H1 (cell line): ENCODE measurements around the gene IGSF9B. TPM values are rescaled to one million over a fixed set of nuclear protein-coding genes. Genes with fewer than 3 reads are reported as not detected.

Experiments used
- CTCF ChIA-PET: fragments of 300-600 bp; sonication (Branson Sonifier 250); formaldehyde crosslinking; loops from one replicate; lab custom pipeline; 2021; ENCODE audit not compliant: partially characterized antibody; lab: Charles Lee
- POLR2A ChIA-PET: fragments of 300-600 bp; sonication (Branson Sonifier 250); formaldehyde crosslinking; loops from one replicate; lab custom pipeline; 2021; ENCODE audit warnings: inconsistent platforms; ENCODE audit not compliant: partially characterized antibody; lab: Charles Lee
- DNase-seq, 2 experiments: peaks; one replicate each; pipeline versions ENCODE4 v3.0.0 to v3.0.0-alpha.2; 2010 to 2022; ENCODE audit warnings: low spot score in 2 of 2, low read depth in 1 of 2, mixed read lengths in 1 of 2
- FAIRE-seq: peaks from 2 replicates; lab custom pipeline; 2011; peaks lifted over from hg19 to GRCh38; lab: Jason Lieb, UNC
- H2AFZ ChIP-seq: 2 replicates; pipeline ENCODE4 v1.8.1; 2012; ENCODE audit warnings: low read length, inconsistent platforms
- H2AK5ac ChIP-seq: 2 replicates; pipeline ENCODE4 v1.6.1; 2013; ENCODE audit warnings: low read depth, low read length
- H2BK120ac ChIP-seq: replicated peaks from 2 replicates; pipeline ENCODE3; 2013; ENCODE audit warnings: low read depth, low read length, inconsistent platforms
- H2BK12ac ChIP-seq: 2 replicates; pipeline ENCODE4 v1.6.1; 2013; ENCODE audit warnings: low read depth, low read length
- H2BK15ac ChIP-seq: 2 replicates; pipeline ENCODE4 v1.6.1; 2013; ENCODE audit warnings: low read length
- H2BK20ac ChIP-seq: 2 replicates; pipeline ENCODE4 v1.6.1; 2013; ENCODE audit warnings: low read length
- H2BK5ac ChIP-seq: 2 replicates; pipeline ENCODE4 v1.6.1; 2013; ENCODE audit warnings: low read depth, low read length
- H3K14ac ChIP-seq: 2 replicates; pipeline ENCODE4 v1.6.1; 2013; ENCODE audit warnings: inconsistent platforms; ENCODE audit not compliant: insufficient read length
- H3K18ac ChIP-seq: 2 replicates; pipeline ENCODE4 v1.6.1; 2013; ENCODE audit warnings: low read length; ENCODE audit errors: extremely low read depth
- H3K23ac ChIP-seq: 2 replicates; pipeline ENCODE4 v1.6.1; 2013; ENCODE audit warnings: inconsistent platforms; ENCODE audit not compliant: insufficient read length
- H3K23me2 ChIP-seq: 2 replicates; pipeline ENCODE4 v1.6.1; 2013; ENCODE audit warnings: low read depth, low read length
- H3K27ac ChIP-seq: 2 replicates; pipeline ENCODE4 v1.6.1; 2011; ENCODE audit warnings: low read depth, low read length, inconsistent platforms
- H3K27me3 ChIP-seq, 4 experiments: replicated peaks in 1 of 4; 1 replicate in 1 of 4; 2 replicates in 3 of 4; pipeline versions ENCODE4 v1.6.1 to v1.8.1; 2011 to 2013; ENCODE audit warnings: low read length in 3 of 4, mild to moderate bottlenecking in 3 of 4, inconsistent platforms in 2 of 4, mixed read lengths in 2 of 4, moderate library complexity in 1 of 4; ENCODE audit not compliant: control insufficient read depth in 3 of 4, insufficient read depth in 3 of 4; ENCODE audit errors: extremely low read depth in 1 of 4
- H3K36me3 ChIP-seq, 4 experiments: 2 replicates each; pipeline versions ENCODE4 v1.6.1 to v1.8.1; 2011 to 2013; ENCODE audit warnings: mild to moderate bottlenecking in 4 of 4, low read length in 3 of 4, moderate library complexity in 2 of 4, control low read depth in 1 of 4, inconsistent platforms in 1 of 4; ENCODE audit not compliant: insufficient read depth in 4 of 4, control insufficient read depth in 2 of 4
- H3K4ac ChIP-seq: replicated peaks from 2 replicates; pipeline ENCODE3; 2013; ENCODE audit warnings: low read length, low read depth, mixed read lengths, inconsistent platforms; ENCODE audit not compliant: insufficient read length
- H3K4me1 ChIP-seq, 4 experiments: replicated peaks in 1 of 4; 1 replicate in 1 of 4; 2 replicates in 3 of 4; pipeline versions ENCODE4 v1.6.1 to v1.8.1; 2011 to 2013; ENCODE audit warnings: low read length in 3 of 4, inconsistent platforms in 2 of 4, mixed read lengths in 1 of 4; ENCODE audit not compliant: insufficient read depth in 4 of 4, control insufficient read depth in 3 of 4
- H3K4me2 ChIP-seq, 2 experiments: 2 replicates each; pipeline versions ENCODE4 v1.6.1 to v1.8.1; 2011 to 2013; ENCODE audit warnings: low read depth in 2 of 2, low read length in 2 of 2, control low read depth in 1 of 2, inconsistent platforms in 1 of 2, mild to moderate bottlenecking in 1 of 2; ENCODE audit not compliant: insufficient read depth in 1 of 2
- H3K4me3 ChIP-seq, 4 experiments: fragments of 200-600, 300-600 bp in 1 of 4; sonication (generic), shearing (Covaris generic), sonication (Bioruptor Twin) in 1 of 4; 2 replicates each; pipeline versions ENCODE4 v1.5.1 to v1.8.1; 2011 to 2016; ENCODE audit warnings: low read length in 4 of 4, low read depth in 3 of 4, control low read depth in 2 of 4, inconsistent platforms in 2 of 4, mild to moderate bottlenecking in 2 of 4, mixed read lengths in 1 of 4, moderate library complexity in 1 of 4; ENCODE audit not compliant: insufficient read depth in 2 of 4; ENCODE audit errors: extremely low read depth in 1 of 4
- H3K56ac ChIP-seq: replicated peaks from 2 replicates; pipeline ENCODE3; 2013; ENCODE audit warnings: low read depth, mild to moderate bottlenecking, mixed read lengths, low read length, inconsistent platforms; ENCODE audit not compliant: insufficient read length
- H3K79me1 ChIP-seq: 2 replicates; pipeline ENCODE4 v1.6.1; 2013; ENCODE audit warnings: low read depth, low read length, control low read depth
- H3K79me2 ChIP-seq, 2 experiments: 2 replicates each; pipeline versions ENCODE4 v1.6.1 to v1.8.1; 2012 to 2013; ENCODE audit warnings: low read length in 2 of 2, mild to moderate bottlenecking in 2 of 2, inconsistent platforms in 1 of 2; ENCODE audit not compliant: insufficient read depth in 2 of 2, control insufficient read depth in 1 of 2
- H3K9ac ChIP-seq, 4 experiments: replicated peaks in 1 of 4; 1 replicate in 1 of 4; 2 replicates in 3 of 4; pipeline versions ENCODE4 v1.6.1 to v1.8.1; 2011 to 2013; ENCODE audit warnings: low read depth in 3 of 4, low read length in 3 of 4, control low read depth in 2 of 4, mild to moderate bottlenecking in 2 of 4, moderate library complexity in 2 of 4, inconsistent platforms in 1 of 4; ENCODE audit errors: extremely low read depth in 1 of 4
- H3K9me3 ChIP-seq, 2 experiments: 2 replicates each; pipeline versions ENCODE4 v1.6.1 to v1.8.1; 2012 to 2013; ENCODE audit warnings: mild to moderate bottlenecking in 2 of 2, moderate library complexity in 2 of 2, control low read depth in 1 of 2, inconsistent platforms in 1 of 2, low read depth in 1 of 2, low read length in 1 of 2, mixed read lengths in 1 of 2; ENCODE audit not compliant: insufficient read depth in 2 of 2
- H4K20me1 ChIP-seq, 2 experiments: replicated peaks in 1 of 2; 2 replicates each; pipeline versions ENCODE3 to v1.8.1; 2011 to 2013; ENCODE audit warnings: inconsistent platforms in 2 of 2, low read length in 2 of 2, mild to moderate bottlenecking in 1 of 2; ENCODE audit not compliant: insufficient read depth in 2 of 2, control insufficient read depth in 1 of 2
- H4K5ac ChIP-seq: 2 replicates; pipeline ENCODE4 v1.6.1; 2013; ENCODE audit warnings: low read length, low read depth, mixed read lengths, inconsistent platforms; ENCODE audit not compliant: insufficient read length
- H4K8ac ChIP-seq: 2 replicates; pipeline ENCODE4 v1.8.0; 2013; ENCODE audit warnings: mild to moderate bottlenecking, moderate library complexity, low read length, inconsistent platforms; ENCODE audit not compliant: insufficient read depth; ENCODE audit errors: extremely low read depth
- H4K91ac ChIP-seq: replicated peaks from 2 replicates; pipeline ENCODE3; 2013; ENCODE audit warnings: low read length, mixed read lengths, inconsistent platforms; ENCODE audit not compliant: insufficient read length
- CTBP2 ChIP-seq: IDR thresholded peaks from 2 replicates; pipeline ENCODE4 v1.7.0; 2011; ENCODE audit warnings: borderline replicate concordance, mild to moderate bottlenecking, moderate library complexity, mixed read lengths, low read length; ENCODE audit not compliant: insufficient read depth, insufficient read length
- EZH2 ChIP-seq: fragments of 200-600 bp; sonication (generic); IDR thresholded peaks from 2 replicates; pipeline ENCODE4 v1.7.1; 2012; ENCODE audit warnings: low read depth, mild to moderate bottlenecking, moderate library complexity, low read length, inconsistent platforms; ENCODE audit not compliant: severe bottlenecking
- HDAC2 ChIP-seq, 2 experiments: fragments of 300-600 bp in 1 of 2; sonication (generic) in 1 of 2; IDR thresholded peaks; 2 replicates each; pipeline ENCODE4 v1.6.1; 2011 to 2012; ENCODE audit warnings: low read depth in 2 of 2, low read length in 2 of 2, mild to moderate bottlenecking in 2 of 2, moderate library complexity in 2 of 2, borderline replicate concordance in 1 of 2, inconsistent platforms in 1 of 2
- MAFK ChIP-seq: IDR thresholded peaks from 2 replicates; pipeline ENCODE4 v1.6.1; 2012; ENCODE audit warnings: low read depth, mild to moderate bottlenecking, improper control_type of control experiment, low read length
- MAX ChIP-seq: IDR thresholded peaks from 2 replicates; pipeline ENCODE4 v1.6.1; 2012; ENCODE audit warnings: inconsistent platforms
- NRF1 ChIP-seq: IDR thresholded peaks from 2 replicates; pipeline ENCODE4 v1.6.1; 2011; ENCODE audit warnings: mild to moderate bottlenecking, low read depth, low read length, improper control_type of control experiment
- POLR2AphosphoS5 ChIP-seq: IDR thresholded peaks from 2 replicates; pipeline ENCODE4 v1.6.1; 2011; ENCODE audit warnings: low read depth, low read length
- RNF2 ChIP-seq: fragments of 200-900, 300-1000 bp; sonication (generic); IDR thresholded peaks from 2 replicates; pipeline ENCODE4 v1.7.1; 2016; ENCODE audit warnings: borderline replicate concordance, low read depth, mild to moderate bottlenecking, antibody characterized with exemption, low read length; ENCODE audit not compliant: poor library complexity, severe bottlenecking; ENCODE audit errors: missing control alignments
- SP1 ChIP-seq: IDR thresholded peaks from 2 replicates; pipeline ENCODE4 v1.6.1; 2011; ENCODE audit warnings: low read depth, low read length
- SP2 ChIP-seq: IDR thresholded peaks from 2 replicates; pipeline ENCODE4 v1.6.1; 2012; ENCODE audit warnings: mild to moderate bottlenecking, low read length, inconsistent platforms
- TAF7 ChIP-seq: optimal IDR thresholded peaks from 2 replicates; pipeline ENCODE3; 2011; ENCODE audit warnings: low read depth, mild to moderate bottlenecking, inconsistent platforms, low read length, moderate library complexity, borderline replicate concordance
- TCF12 ChIP-seq: IDR thresholded peaks from 2 replicates; pipeline ENCODE4 v1.6.1; 2011; ENCODE audit warnings: low read depth, mild to moderate bottlenecking, low read length
- TEAD4 ChIP-seq: IDR thresholded peaks from 2 replicates; pipeline ENCODE4 v1.6.1; 2012; ENCODE audit warnings: low read depth, low read length, inconsistent platforms, mixed read lengths
- ZNF274 ChIP-seq: IDR thresholded peaks from 2 replicates; pipeline ENCODE4 v1.7.0; 2012; ENCODE audit warnings: low read length, borderline replicate concordance; ENCODE audit errors: extremely low read depth
- WGBS, 2 experiments: shearing (Covaris generic) in 1 of 2; methylation state at CpG; one replicate each; pipeline versions ENCODE4 v1.1.6 to v1.1.7; 2013 to 2015; ENCODE audit warnings: low lambda C conversion rate in 2 of 2, mixed read lengths in 2 of 2, inconsistent platforms in 1 of 2, low coverage in 1 of 2, missing lambda C conversion rate in 1 of 2; ENCODE audit not compliant: insufficient replicate concordance in 2 of 2, insufficient coverage in 1 of 2, insufficient read length in 1 of 2; ENCODE audit errors: extremely low coverage in 1 of 2, missing lambda C conversion rate in 1 of 2; 5-methylcytosine and 5-hydroxymethylcytosine counted together
- polyA plus RNA-seq, 7 experiments: library from polyadenylated mRNA; depleted of rRNA in 3 of 7; stranded (reverse) in 5 of 7; unstranded in 2 of 7; fragments of >200 nt in 5 of 7; fragments of 200-250 nt in 2 of 7; gene quantifications; 1 replicate in 5 of 7; 2 replicates in 1 of 7; 4 replicates in 1 of 7; pipeline versions ENCODE4 v1.2.1 to v1.2.3, GENCODE V29; 2011 to 2013; ENCODE audit warnings: missing spikeins in 2 of 7, mixed read lengths in 2 of 7
- total RNA-seq: library from RNA; stranded (reverse); fragmentation: NEBNext Ultra II Directional; extraction: Animal tissue kit (Norgen Biotek cat#: 25700); gene quantifications from 2 replicates; pipeline ENCODE4 v1.2.1, GENCODE V29; 2021

The IGSF9B gene
- total and polyA plus RNA-seq, 2 of the 8 experiments (the other 6 are each of a cell fraction or from before 2014, with no cell fraction given), result 16.5 to 49.2 TPM

GRCh38 chr11:133908827-133909226 is 47.9 kb downstream of the IGSF9B start:
- no peak overlapping the region for H3K23ac ChIP-seq
- H3K14ac ChIP-seq, result no peak overlapping the region
- ChIA-PET CTCF (interaction anchor here (1.0 kb wide), 1 partner anchor 9 kb away, joined by 4 read pairs; no protein-coding TSS in a partner anchor), POLR2A (no interaction called here)
- no peaks in the 10 kb centered on the region for H3K79me2 ChIP-seq
- no peak overlapping the region for H3K4ac ChIP-seq
- H2AK5ac ChIP-seq, result no peak overlapping the region
- H3K79me1 ChIP-seq, result no peaks in the 10 kb centered on the region
- H4K20me1 ChIP-seq, result peaks cover 0 to 3% of the 10 kb centered on the region in 2 experiments
- H2BK120ac ChIP-seq, result no peak overlapping the region
- no peak overlapping the region for H2BK5ac ChIP-seq
- H2BK15ac ChIP-seq, result no peak overlapping the region
- no peak overlapping the region for H3K4me3 ChIP-seq
- no peak overlapping the region for H3K56ac ChIP-seq
- H3K27me3 ChIP-seq, result no peaks in the 10 kb centered on the region
- H2BK12ac ChIP-seq, result no peak overlapping the region
- H4K8ac ChIP-seq, result no peak overlapping the region
- no peak overlapping the region for H3K9ac ChIP-seq
- no peaks in the 10 kb centered on the region for H3K4me1 ChIP-seq
- no peak overlapping the region for H4K91ac ChIP-seq
- H4K5ac ChIP-seq, result no peak overlapping the region
- H2BK20ac ChIP-seq, result no peak overlapping the region
- H3K36me3 ChIP-seq, result peaks cover 5 to 69% (median 30%) of the 10 kb centered on the region in 4 experiments; a peak in 7 of 8 replicates
- H2AFZ ChIP-seq, result no peak overlapping the region
- H3K23me2 ChIP-seq, result no peaks in the 10 kb centered on the region
- H3K9me3 ChIP-seq, result no peaks in the 10 kb centered on the region
- H3K27ac ChIP-seq, result no peak overlapping the region
- FAIRE-seq (no peak), DNase-seq (no peak)
- H3K4me2 ChIP-seq, result no peak overlapping the region
- WGBS, 2 experiments, result 87% methylated on average over 16 of the region's 16 CpGs; no CpG with 5 or more reads in 1 of the 2 experiments
- H3K18ac ChIP-seq, result no peak overlapping the region
- TF ChIP-seq SP1 (no peak), MAX (no peak), TCF12 (no peak), ZNF274 (no peak), TAF7 (no peak), NRF1 (no peak), MAFK (no peak), POLR2AphosphoS5 (no peak), TEAD4 (no peak), EZH2 (no peak), CTBP2 (no peak), SP2 (no peak), RNF2 (no peak), HDAC2 (IDR thresholded peaks at IDR 0.05; ENCODE audit: borderline replicate concordance in 1 of 2, low read depth in 2 of 2, low read length in 2 of 2) (no peak)
